ENCODE measurements around the gene IMPA2. TPM values are rescaled to one million over a fixed set of nuclear protein-coding genes. Genes with fewer than 3 reads are reported as not detected.
A peak's percentile ranks its signal among the peaks of the same experiment; 100 is the strongest.

IMPA2 gene
- total and polyA plus RNA-seq, 2 of the 8 experiments (the other 6 are each of a cell fraction or from before 2014, with no cell fraction given): 102 to 140 TPM

GRCh38 chr18:11986061-11986460 lies 4.8 kb downstream of the IMPA2 start:
- no peak overlapping the region for H3K56ac ChIP-seq (replicated peaks; ENCODE audit: insufficient read length, low read depth, low read length)
- H2BK12ac ChIP-seq (ENCODE audit: low read depth, low read length): no peak overlapping the region; the same call in 1 of the 2 replicates
- H2BK15ac ChIP-seq (ENCODE audit: low read length): no peak overlapping the region
- H2BK5ac ChIP-seq (ENCODE audit: low read depth, low read length): 0 out of 2 replicates have a peak overlapping the region, but pooled peaks have one; percentile 28
- H3K4me2 ChIP-seq (ENCODE audit: insufficient read depth in 1 of 2, low read depth in 2 of 2, low read length in 2 of 2): no peak overlapping the region; a peak in 2 of 4 replicates
- H3K4me1 ChIP-seq (replicated peaks in 1 of 4; ENCODE audit: control insufficient read depth in 3 of 4, insufficient read depth in 4 of 4, low read length in 3 of 4): peaks cover 12 to 36% (median 21%) of the 10 kb centered on the region in 4 experiments
- H4K20me1 ChIP-seq (replicated peaks in 1 of 2; ENCODE audit: control insufficient read depth in 1 of 2, insufficient read depth in 2 of 2, low read length in 2 of 2): peaks cover 17 to 39% of the 10 kb centered on the region in 2 experiments
- no peak overlapping the region for H4K8ac ChIP-seq (ENCODE audit: extremely low read depth, insufficient read depth, low read length)
- ChIA-PET POLR2A (ENCODE audit: partially characterized antibody) (interaction anchor here (1.0 kb wide), 2 partner anchors 9 to 49 kb away, joined by 3 to 4 read pairs; no protein-coding TSS in a partner anchor), CTCF (ENCODE audit: partially characterized antibody) (interaction anchor here (1.1 to 1.4 kb wide), 2 partner anchors 9 to 48 kb away, joined by 6 to 7 read pairs; no protein-coding TSS in a partner anchor)
- no peak overlapping the region for H3K27ac ChIP-seq (ENCODE audit: low read depth, low read length)
- peaks cover 15 to 84% of the 10 kb centered on the region in 2 experiments for H3K79me2 ChIP-seq (ENCODE audit: control insufficient read depth in 1 of 2, insufficient read depth in 2 of 2, low read length in 2 of 2)
- no peak overlapping the region for H3K18ac ChIP-seq (ENCODE audit: extremely low read depth, low read length)
- DNase-seq (ENCODE audit: low read depth in 1 of 2, low spot score in 2 of 2) (no peak), FAIRE-seq (no peak)
- no peak overlapping the region for H2BK120ac ChIP-seq (replicated peaks; ENCODE audit: low read depth, low read length)
- H3K9ac ChIP-seq (replicated peaks in 1 of 4; ENCODE audit: extremely low read depth in 1 of 4, low read depth in 3 of 4, low read length in 3 of 4): no peak overlapping the region
- H2AFZ ChIP-seq (ENCODE audit: low read length): no peak overlapping the region
- H2BK20ac ChIP-seq (ENCODE audit: low read length): no peak overlapping the region
- peaks cover 4% of the 10 kb centered on the region for H3K23me2 ChIP-seq (ENCODE audit: low read depth, low read length)
- H2AK5ac ChIP-seq (ENCODE audit: low read depth, low read length): no peak overlapping the region
- H3K4ac ChIP-seq (replicated peaks; ENCODE audit: insufficient read length, low read depth, low read length): no peak overlapping the region
- no peak overlapping the region for H4K91ac ChIP-seq (replicated peaks; ENCODE audit: insufficient read length, low read length)
- no peaks in the 10 kb centered on the region for H3K9me3 ChIP-seq (ENCODE audit: insufficient read depth in 2 of 2, low read depth in 1 of 2, low read length in 1 of 2)
- no peaks in the 10 kb centered on the region for H3K27me3 ChIP-seq (replicated peaks in 1 of 4; ENCODE audit: control insufficient read depth in 3 of 4, extremely low read depth in 1 of 4, insufficient read depth in 3 of 4, low read length in 3 of 4)
- no peak overlapping the region for H3K23ac ChIP-seq (ENCODE audit: insufficient read length)
- H4K5ac ChIP-seq (ENCODE audit: insufficient read length, low read depth, low read length): no peak overlapping the region
- WGBS, 2 experiments (ENCODE audit: extremely low coverage in 1 of 2, insufficient coverage in 1 of 2, insufficient read length in 1 of 2, insufficient replicate concordance in 2 of 2, low coverage in 1 of 2, low lambda C conversion rate in 2 of 2, missing lambda C conversion rate in 1 of 2): 92% methylated on average over 9 of the region's 9 CpGs; no CpG with 5 or more reads in 1 of the 2 experiments
- no peak overlapping the region for H3K4me3 ChIP-seq (ENCODE audit: extremely low read depth in 1 of 4, insufficient read depth in 2 of 4, low read depth in 3 of 4, low read length in 4 of 4)
- no peak overlapping the region for H3K14ac ChIP-seq (ENCODE audit: insufficient read length)
- no peaks in the 10 kb centered on the region for H3K36me3 ChIP-seq (ENCODE audit: control insufficient read depth in 2 of 4, insufficient read depth in 4 of 4, low read length in 3 of 4)
- peaks cover 17% of the 10 kb centered on the region for H3K79me1 ChIP-seq (ENCODE audit: low read depth, low read length)
- no peak for TF ChIP-seq PHF8 (conservative IDR thresholded peaks at IDR 0.05; ENCODE audit: low read depth, low read length)
- no peak for TF ChIP-seq SP1 (IDR thresholded peaks at IDR 0.05; ENCODE audit: low read depth, low read length)
- TF ChIP-seq SAP30 (IDR thresholded peaks at IDR 0.05; ENCODE audit: insufficient read depth, insufficient replicate concordance, low read length): no peak
- TF ChIP-seq MAFK (IDR thresholded peaks at IDR 0.05; ENCODE audit: low read depth, low read length): no peak
- no peak for TF ChIP-seq KDM4A (IDR thresholded peaks at IDR 0.05; ENCODE audit: low read depth, low read length, severe bottlenecking)
- no peak for TF ChIP-seq POLR2AphosphoS5 (IDR thresholded peaks at IDR 0.05; ENCODE audit: low read depth, low read length)
- no peak for TF ChIP-seq TCF12 (IDR thresholded peaks at IDR 0.05; ENCODE audit: low read depth, low read length)
- TF ChIP-seq KDM1A (IDR thresholded peaks at IDR 0.05; ENCODE audit: borderline replicate concordance, low read length): no peak
- TF ChIP-seq, protein P1, sequence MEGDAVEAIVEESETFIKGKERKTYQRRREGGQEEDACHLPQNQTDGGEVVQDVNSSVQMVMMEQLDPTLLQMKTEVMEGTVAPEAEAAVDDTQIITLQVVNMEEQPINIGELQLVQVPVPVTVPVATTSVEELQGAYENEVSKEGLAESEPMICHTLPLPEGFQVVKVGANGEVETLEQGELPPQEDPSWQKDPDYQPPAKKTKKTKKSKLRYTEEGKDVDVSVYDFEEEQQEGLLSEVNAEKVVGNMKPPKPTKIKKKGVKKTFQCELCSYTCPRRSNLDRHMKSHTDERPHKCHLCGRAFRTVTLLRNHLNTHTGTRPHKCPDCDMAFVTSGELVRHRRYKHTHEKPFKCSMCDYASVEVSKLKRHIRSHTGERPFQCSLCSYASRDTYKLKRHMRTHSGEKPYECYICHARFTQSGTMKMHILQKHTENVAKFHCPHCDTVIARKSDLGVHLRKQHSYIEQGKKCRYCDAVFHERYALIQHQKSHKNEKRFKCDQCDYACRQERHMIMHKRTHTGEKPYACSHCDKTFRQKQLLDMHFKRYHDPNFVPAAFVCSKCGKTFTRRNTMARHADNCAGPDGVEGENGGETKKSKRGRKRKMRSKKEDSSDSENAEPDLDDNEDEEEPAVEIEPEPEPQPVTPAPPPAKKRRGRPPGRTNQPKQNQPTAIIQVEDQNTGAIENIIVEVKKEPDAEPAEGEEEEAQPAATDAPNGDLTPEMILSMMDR (IDR thresholded peaks at IDR 0.05; ENCODE audit: control extremely low read depth in 1 of 3, insufficient read depth in 1 of 3, low read depth in 1 of 3, low read length in 3 of 3): no peak
- TF ChIP-seq TAF7 (optimal IDR thresholded peaks at IDR 0.05; ENCODE audit: borderline replicate concordance, low read depth, low read length): no peak
- no peak for TF ChIP-seq POLR2A (IDR thresholded peaks at IDR 0.05; ENCODE audit: control extremely low read depth in 1 of 2, low read depth in 2 of 2, low read length in 2 of 2)
- TF ChIP-seq CHD1 (IDR thresholded peaks at IDR 0.05; ENCODE audit: low read depth, low read length): no peak

All from H1 (cell line).